HCT116 (cell line): Measurements from ENCODE around the gene HCN3. TPM values are rescaled to one million over a fixed set of nuclear protein-coding genes. Genes with fewer than 3 reads are reported as not detected.

Source experiments
- ATAC-seq: fragments of 200-7000 bp; cut with Tn5 transposase; 2 replicates; pipeline ENCODE4 v1.9.1; 2020; ENCODE audit warnings: mild to moderate bottlenecking, moderate library complexity
- BruUV-seq: library from RNA; stranded (reverse); fragments of 400-500 nt; replicated peaks from 2 replicates; lab custom pipeline; 2021; lab: Mats Ljungman, UMichigan
- CTCF ChIA-PET: fragments of 300-600 bp; sonication (Branson Sonifier 250); formaldehyde crosslinking; loops from one replicate; lab custom pipeline; 2021; ENCODE audit warnings: antibody characterized with exemption; lab: Charles Lee
- POLR2A ChIA-PET: fragments of 300-600, 350-600 bp; sonication (Branson Sonifier 250); formaldehyde crosslinking; loops from one replicate; lab custom pipeline; 2021; ENCODE audit warnings: antibody characterized with exemption; lab: Charles Lee
- RAD21 ChIA-PET, 2 experiments: fragments of 300-600 bp; sonication (Branson Sonifier 250); formaldehyde crosslinking; loops; one replicate each; lab custom pipeline; 2023; ENCODE audit warnings: low total read pairs in 2 of 2; ENCODE audit not compliant: uncharacterized antibody in 2 of 2, unreplicated experiment in 2 of 2, low non-redundant PET in 1 of 2; lab: Charles Lee
- DNase-seq: peaks from one replicate; pipeline ENCODE4 v3.0.0-alpha.2; 2010; ENCODE audit warnings: low read depth, low spot score
- H2AFZ ChIP-seq: fragments of 200-600 bp; shearing (Covaris generic), sonication (generic); 2 replicates; pipeline ENCODE4 v1.6.1; 2017; ENCODE audit warnings: low read depth, mixed run types, mixed read lengths, antibody characterized with exemption, low read length; ENCODE audit not compliant: poor library complexity, severe bottlenecking
- H3K27ac ChIP-seq: 2 replicates; pipeline ENCODE4 v1.5.1; 2012; ENCODE audit warnings: low read depth, low read length
- H3K27me3 ChIP-seq: fragments of 200-600 bp; sonication (generic); 2 replicates; pipeline ENCODE4 v1.6.1; 2016; ENCODE audit warnings: mixed run types, low read length, mixed read lengths; ENCODE audit not compliant: insufficient read depth
- H3K36me3 ChIP-seq, 2 experiments: fragments of 200-500 bp in 1 of 2; fragments of 200-600 bp in 1 of 2; sonication (Bioruptor generic) in 1 of 2; sonication (generic) in 1 of 2; 2 replicates each; pipeline versions ENCODE4 v1.5.1 to v1.6.1; 2014 to 2016; ENCODE audit warnings: low read length in 2 of 2, inconsistent platforms in 1 of 2, mixed read lengths in 1 of 2, mixed run types in 1 of 2; ENCODE audit not compliant: insufficient read depth in 2 of 2, control insufficient read depth in 1 of 2
- H3K4me1 ChIP-seq, 2 experiments: fragments of 200-600 bp in 1 of 2; sonication (generic) in 1 of 2; 2 replicates each; pipeline versions ENCODE4 v1.5.1 to v1.6.1; 2012 to 2017; ENCODE audit warnings: low read length in 2 of 2, inconsistent platforms in 1 of 2, mild to moderate bottlenecking in 1 of 2, mixed read lengths in 1 of 2, mixed run types in 1 of 2, moderate library complexity in 1 of 2; ENCODE audit not compliant: insufficient read depth in 2 of 2, control insufficient read depth in 1 of 2
- H3K4me2 ChIP-seq: fragments of 200-600 bp; sonication (generic); 2 replicates; pipeline ENCODE4 v1.6.1; 2017; ENCODE audit warnings: mixed run types, low read length, mixed read lengths
- H3K4me3 ChIP-seq, 2 experiments: fragments of 200-600 bp in 1 of 2; sonication (generic) in 1 of 2; replicated peaks in 1 of 2; 2 replicates each; pipeline ENCODE4 v1.5.1; 2011 to 2016; ENCODE audit warnings: low read length in 2 of 2, control low read depth in 1 of 2, low read depth in 1 of 2, mild to moderate bottlenecking in 1 of 2, mixed read lengths in 1 of 2, mixed run types in 1 of 2
- H3K79me2 ChIP-seq: fragments of 200-600 bp; sonication (generic); 2 replicates; pipeline ENCODE4 v1.6.1; 2017; ENCODE audit warnings: mild to moderate bottlenecking, mixed run types, low read length, moderate library complexity, mixed read lengths; ENCODE audit not compliant: insufficient read depth
- H3K9ac ChIP-seq: fragments of 200-600 bp; sonication (generic); 2 replicates; pipeline ENCODE4 v1.6.1; 2016; ENCODE audit warnings: low read length, mixed read lengths
- H3K9me2 ChIP-seq: fragments of 200-600 bp; sonication (generic), shearing (Covaris generic); 2 replicates; pipeline ENCODE4 v1.6.1; 2017; ENCODE audit warnings: mixed run types, mild to moderate bottlenecking, moderate library complexity; ENCODE audit not compliant: insufficient read depth
- H3K9me3 ChIP-seq, 2 experiments: fragments of 200-500 bp in 1 of 2; fragments of 200-600 bp in 1 of 2; sonication (Bioruptor generic) in 1 of 2; sonication (generic) in 1 of 2; 2 replicates each; pipeline ENCODE4 v1.6.1; 2014 to 2017; ENCODE audit warnings: low read length in 2 of 2, mixed read lengths in 2 of 2, inconsistent platforms in 1 of 2, low read depth in 1 of 2, mild to moderate bottlenecking in 1 of 2, mixed run types in 1 of 2, moderate library complexity in 1 of 2; ENCODE audit not compliant: control insufficient read depth in 1 of 2, insufficient read depth in 1 of 2
- H4K20me1 ChIP-seq: fragments of 200-600 bp; sonication (generic), shearing (Covaris generic); 2 replicates; pipeline ENCODE4 v1.6.1; 2017; ENCODE audit warnings: mixed run types, mild to moderate bottlenecking, moderate library complexity; ENCODE audit not compliant: insufficient read depth
- EZH2 ChIP-seq: fragments of 200-600 bp; sonication (generic); IDR thresholded peaks from 2 replicates; pipeline ENCODE4 v1.6.1; 2017; ENCODE audit warnings: antibody characterized with exemption, mixed run types
- POLR2AphosphoS5 ChIP-seq: IDR thresholded peaks from 2 replicates; pipeline ENCODE4 v1.6.1; 2011; ENCODE audit warnings: mild to moderate bottlenecking, low read depth, low read length, moderate library complexity
- TCF7L2 ChIP-seq: IDR thresholded peaks from 2 replicates; pipeline ENCODE4 v1.7.0; 2011; ENCODE audit warnings: borderline replicate concordance, inconsistent platforms; ENCODE audit not compliant: insufficient read depth, insufficient read length; ENCODE audit errors: extremely low read depth
- ZNF274 ChIP-seq: fragments of 200-500 bp; sonication (Bioruptor generic); IDR thresholded peaks from 2 replicates; pipeline ENCODE4 v1.6.1; 2014; ENCODE audit warnings: mild to moderate bottlenecking, low read depth, low read length, inconsistent platforms
- intact Hi-C: fragments of 100-400 bp; cut with micrococcal nuclease; formaldehyde crosslinking; loops from 2 replicates; pipeline ENCODE4 v1.10.0; 2022
- total RNA-seq: library from RNA; stranded (reverse); gene quantifications from one replicate; pipeline ENCODE4 v1.2.1, GENCODE V29; 2021; ENCODE audit not compliant: unreplicated experiment
- TF ChIP-seq, protein P1 (sequence below), 3 experiments: fragments of 200-600 bp in 1 of 3; sonication (generic) in 1 of 3; IDR thresholded peaks in 2 of 3; conservative IDR thresholded peaks in 1 of 3; 2 replicates each; pipeline ENCODE4 v1.5.1; 2012 to 2017; ENCODE audit warnings: low read depth in 2 of 3, low read length in 2 of 3, antibody characterized with exemption in 1 of 3, borderline replicate concordance in 1 of 3, control low read depth in 1 of 3, mild to moderate bottlenecking in 1 of 3, mixed read lengths in 1 of 3, mixed run types in 1 of 3, moderate library complexity in 1 of 3; ENCODE audit not compliant: insufficient read depth in 1 of 3
- TF ChIP-seq, protein P2 (sequence below): IDR thresholded peaks from 2 replicates; pipeline ENCODE4 v1.6.1; 2012; ENCODE audit warnings: low read depth

The HCN3 gene
- total RNA-seq, 1 experiment from 2014 or later, result 8.5 TPM

DNA sequence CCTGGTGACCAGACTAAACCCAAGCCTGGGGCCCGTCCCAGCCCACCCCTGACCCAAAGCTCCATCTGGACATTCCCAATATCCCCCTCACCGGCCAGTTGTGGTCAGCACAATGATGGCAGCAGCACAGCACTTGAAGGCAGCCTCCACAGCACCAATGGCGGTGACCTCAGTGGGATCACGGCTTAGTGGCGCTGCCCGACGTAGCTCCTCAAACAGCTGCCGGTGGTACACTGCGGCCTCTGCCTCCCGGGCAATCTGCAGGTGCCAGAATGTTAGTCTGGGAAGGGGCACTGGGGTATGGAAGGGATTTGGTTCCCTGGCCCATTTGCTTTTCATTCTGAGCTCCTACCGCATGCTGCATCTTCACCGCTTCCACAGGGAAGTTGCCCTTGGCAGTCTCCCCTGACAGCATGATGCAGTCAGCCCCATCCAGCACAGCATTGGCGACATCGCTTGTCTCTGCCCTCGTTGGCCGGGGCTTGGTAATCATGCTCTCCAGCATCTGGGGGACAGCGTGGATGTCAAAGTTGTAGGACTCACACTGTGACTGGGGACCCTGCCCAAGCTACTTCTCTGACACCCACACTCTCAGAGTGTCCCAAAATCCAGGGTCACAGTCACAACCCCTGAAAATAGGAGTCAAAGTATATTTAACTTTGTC, 16.0 kb downstream of the HCN3 start:
- H3K9me2 ChIP-seq, result no peaks in the 10 kb centered on the region
- RAD21 ChIA-PET, result no interaction called here

More for the DNA sequence above, 16.0 kb downstream of the HCN3 start:
- Histone ChIP-seq H3K27ac (no peak overlapping the region), H3K4me2 (no peak overlapping the region), H3K27me3 (no peaks in the 10 kb centered on the region), H3K9me3 (no peaks in the 10 kb centered on the region), H2AFZ (no peak overlapping the region), H3K79me2 (no peaks in the 10 kb centered on the region), H3K36me3 (no peaks in the 10 kb centered on the region), H3K9ac (no peak overlapping the region), H3K4me3 (no peak overlapping the region), H4K20me1 (no peaks in the 10 kb centered on the region), H3K4me1 (no peaks in the 10 kb centered on the region)
- BruUV-seq, result no TSS peak
- intact Hi-C loops, result no loop called here
- POLR2A ChIA-PET, result no interaction called here
- CTCF ChIA-PET, result interaction anchor here (1.6 kb wide), 1 partner anchor 43 kb away, joined by 5 read pairs; no protein-coding TSS in a partner anchor
- DNase-seq (no peak), ATAC-seq (no peak)
- TF ChIP-seq, protein P1, sequence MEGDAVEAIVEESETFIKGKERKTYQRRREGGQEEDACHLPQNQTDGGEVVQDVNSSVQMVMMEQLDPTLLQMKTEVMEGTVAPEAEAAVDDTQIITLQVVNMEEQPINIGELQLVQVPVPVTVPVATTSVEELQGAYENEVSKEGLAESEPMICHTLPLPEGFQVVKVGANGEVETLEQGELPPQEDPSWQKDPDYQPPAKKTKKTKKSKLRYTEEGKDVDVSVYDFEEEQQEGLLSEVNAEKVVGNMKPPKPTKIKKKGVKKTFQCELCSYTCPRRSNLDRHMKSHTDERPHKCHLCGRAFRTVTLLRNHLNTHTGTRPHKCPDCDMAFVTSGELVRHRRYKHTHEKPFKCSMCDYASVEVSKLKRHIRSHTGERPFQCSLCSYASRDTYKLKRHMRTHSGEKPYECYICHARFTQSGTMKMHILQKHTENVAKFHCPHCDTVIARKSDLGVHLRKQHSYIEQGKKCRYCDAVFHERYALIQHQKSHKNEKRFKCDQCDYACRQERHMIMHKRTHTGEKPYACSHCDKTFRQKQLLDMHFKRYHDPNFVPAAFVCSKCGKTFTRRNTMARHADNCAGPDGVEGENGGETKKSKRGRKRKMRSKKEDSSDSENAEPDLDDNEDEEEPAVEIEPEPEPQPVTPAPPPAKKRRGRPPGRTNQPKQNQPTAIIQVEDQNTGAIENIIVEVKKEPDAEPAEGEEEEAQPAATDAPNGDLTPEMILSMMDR (IDR thresholded peaks at IDR 0.05 in 2 of 3, conservative IDR thresholded peaks at IDR 0.05 in 1 of 3; ENCODE audit: borderline replicate concordance in 1 of 3, insufficient read depth in 1 of 3, low read depth in 2 of 3, low read length in 2 of 3), result no peak
- TF ChIP-seq ZNF274 (no peak), TCF7L2 (no peak), POLR2AphosphoS5 (no peak), EZH2 (no peak)
- TF ChIP-seq, protein P2, sequence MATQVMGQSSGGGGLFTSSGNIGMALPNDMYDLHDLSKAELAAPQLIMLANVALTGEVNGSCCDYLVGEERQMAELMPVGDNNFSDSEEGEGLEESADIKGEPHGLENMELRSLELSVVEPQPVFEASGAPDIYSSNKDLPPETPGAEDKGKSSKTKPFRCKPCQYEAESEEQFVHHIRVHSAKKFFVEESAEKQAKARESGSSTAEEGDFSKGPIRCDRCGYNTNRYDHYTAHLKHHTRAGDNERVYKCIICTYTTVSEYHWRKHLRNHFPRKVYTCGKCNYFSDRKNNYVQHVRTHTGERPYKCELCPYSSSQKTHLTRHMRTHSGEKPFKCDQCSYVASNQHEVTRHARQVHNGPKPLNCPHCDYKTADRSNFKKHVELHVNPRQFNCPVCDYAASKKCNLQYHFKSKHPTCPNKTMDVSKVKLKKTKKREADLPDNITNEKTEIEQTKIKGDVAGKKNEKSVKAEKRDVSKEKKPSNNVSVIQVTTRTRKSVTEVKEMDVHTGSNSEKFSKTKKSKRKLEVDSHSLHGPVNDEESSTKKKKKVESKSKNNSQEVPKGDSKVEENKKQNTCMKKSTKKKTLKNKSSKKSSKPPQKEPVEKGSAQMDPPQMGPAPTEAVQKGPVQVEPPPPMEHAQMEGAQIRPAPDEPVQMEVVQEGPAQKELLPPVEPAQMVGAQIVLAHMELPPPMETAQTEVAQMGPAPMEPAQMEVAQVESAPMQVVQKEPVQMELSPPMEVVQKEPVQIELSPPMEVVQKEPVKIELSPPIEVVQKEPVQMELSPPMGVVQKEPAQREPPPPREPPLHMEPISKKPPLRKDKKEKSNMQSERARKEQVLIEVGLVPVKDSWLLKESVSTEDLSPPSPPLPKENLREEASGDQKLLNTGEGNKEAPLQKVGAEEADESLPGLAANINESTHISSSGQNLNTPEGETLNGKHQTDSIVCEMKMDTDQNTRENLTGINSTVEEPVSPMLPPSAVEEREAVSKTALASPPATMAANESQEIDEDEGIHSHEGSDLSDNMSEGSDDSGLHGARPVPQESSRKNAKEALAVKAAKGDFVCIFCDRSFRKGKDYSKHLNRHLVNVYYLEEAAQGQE, result no peak
